Left colon (tissue), 2 donors: ENCODE data around the gene CXCL5. TPM values are rescaled to one million over a fixed set of nuclear protein-coding genes. Genes with fewer than 3 reads are reported as not detected.
A peak's percentile ranks its signal among the peaks of the same experiment; 100 is the strongest.

Experiments used
- ATAC-seq: fragments of 200-7000 bp; cut with Tn5 transposase; one replicate; pipeline ENCODE4 v1.9.1; 2020; ENCODE audit warnings: mild to moderate bottlenecking, moderate library complexity
- DNase-seq, 2 donors: peaks; one replicate each; pipeline ENCODE4 v3.0.0-alpha.2; 2020
- intact Hi-C, 2 donors: fragments of 100-400 bp; cut with DNase I in 1 of 2; cut with micrococcal nuclease in 1 of 2; formaldehyde crosslinking; loops; one replicate each; pipeline versions ENCODE4 v1.11.2 to v1.14.0; 2022; cut with DNase I, micrococcal nuclease
- long read RNA-seq: library from polyadenylated mRNA; unstranded; transcript quantifications from one replicate; pipeline ENCODE4 v2.0.0, GENCODE V29; 2021
- total RNA-seq, 2 donors: library from RNA; stranded (reverse); fragmentation: NEBNext Ultra II Directional; extraction: Animal tissue kit (Norgen Biotek cat#: 25700); gene quantifications; one replicate each; pipeline ENCODE4 v1.2.1, GENCODE V29; 2021
- donor health status: DM: no; HTN: no; CAD: no.
- donor health status: DM: yes; HTN: yes; CAD: no.

CXCL5 gene
- total RNA-seq: under 1 TPM in 1 of 2 donors, not detected in 1; 0.55 TPM
- long read RNA-seq, partial matches to known transcripts: 0 of 2 reads
- long read RNA-seq, other reads (novel, unspliced or antisense): 0 of 2 reads

- intact Hi-C loops: no loop called here
- DNase-seq: no peak
- ATAC-seq: no peak
These were observed at the start of gene CXCL5 for GRCh38 chr4:73998040-73999011. Gene CXCL5 (minus strand): TSS chr4:73998677. CDS start chr4:73998581, 96 bp downstream.

GRCh38 chr4:74047152-74047551 is 48.7 kb upstream of the CXCL5 start:
- intact Hi-C loops: no loop called here
- DNase-seq: no peak
- no peak for ATAC-seq

GRCh38 chr4:74045772-74046171 is 47.3 kb upstream of the CXCL5 start:
- intact Hi-C loops: no loop called here
- ATAC-seq (no peak), DNase-seq (no peak)

DNA sequence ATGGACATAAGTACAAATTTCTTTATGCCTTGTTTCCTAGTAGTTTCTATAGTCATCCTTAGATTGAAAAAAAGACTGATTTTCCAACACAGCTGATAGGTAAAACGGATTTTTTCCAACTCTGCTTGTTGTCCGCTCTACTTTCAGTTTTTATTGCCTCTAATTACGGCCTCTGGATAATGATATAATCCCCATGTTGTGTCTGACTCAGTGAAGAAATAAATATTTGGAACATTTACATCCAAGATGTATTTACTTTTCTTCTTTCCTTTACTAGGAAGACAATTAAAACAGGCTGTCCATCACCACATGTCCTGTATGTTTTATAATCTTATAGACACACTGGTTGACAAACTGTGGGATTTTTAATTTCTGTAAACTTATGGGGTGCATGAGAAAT is 46.8 kb upstream of the CXCL5 start:
- no peak for ATAC-seq
- intact Hi-C loops: no loop called here
- no peak for DNase-seq

DNA sequence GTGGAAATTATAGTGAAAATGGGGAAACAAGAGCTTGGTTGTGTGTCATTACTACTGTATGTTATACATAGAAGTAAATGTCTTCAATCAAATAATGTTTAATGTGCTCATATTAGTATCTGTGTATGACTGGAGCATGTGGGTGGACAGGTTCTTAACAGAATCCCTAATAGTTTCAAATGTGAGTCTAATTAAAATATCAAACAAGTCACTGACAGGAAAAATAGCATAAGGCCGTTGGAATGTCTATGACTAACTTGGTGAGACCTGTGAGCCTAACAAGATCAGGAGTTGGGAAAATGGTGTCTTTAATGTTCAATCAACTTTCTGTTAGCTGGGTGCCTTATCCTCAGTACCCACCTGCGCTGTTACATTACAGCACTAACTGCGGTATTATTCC is 46.2 kb upstream of the CXCL5 start:
- intact Hi-C loops: no loop called here
- DNase-seq (no peak), ATAC-seq (no peak)

DNA sequence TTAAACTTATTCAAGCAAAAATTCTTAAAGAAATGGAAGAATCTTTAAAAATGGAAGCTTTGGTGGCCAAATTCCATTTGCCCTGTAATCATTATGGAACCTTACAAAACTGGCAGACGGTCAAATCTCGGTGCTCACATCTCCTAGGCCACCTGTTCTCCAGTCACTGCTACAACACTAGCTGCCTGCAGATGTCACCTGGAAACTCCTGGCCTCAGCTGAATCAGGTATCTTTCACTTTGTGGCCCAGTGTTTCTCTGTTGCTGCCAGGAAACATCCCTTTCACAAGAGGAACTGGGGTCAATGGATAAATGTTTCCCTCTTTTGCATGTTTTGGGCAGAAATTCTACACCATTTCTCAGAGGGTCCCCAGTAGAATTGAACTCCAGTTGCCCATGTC is 44.2 kb upstream of the CXCL5 start:
- intact Hi-C loops: no loop called here
- DNase-seq: peak in 1 of 2 donors; percentile 59
- peak; percentile 60 for ATAC-seq

DNA sequence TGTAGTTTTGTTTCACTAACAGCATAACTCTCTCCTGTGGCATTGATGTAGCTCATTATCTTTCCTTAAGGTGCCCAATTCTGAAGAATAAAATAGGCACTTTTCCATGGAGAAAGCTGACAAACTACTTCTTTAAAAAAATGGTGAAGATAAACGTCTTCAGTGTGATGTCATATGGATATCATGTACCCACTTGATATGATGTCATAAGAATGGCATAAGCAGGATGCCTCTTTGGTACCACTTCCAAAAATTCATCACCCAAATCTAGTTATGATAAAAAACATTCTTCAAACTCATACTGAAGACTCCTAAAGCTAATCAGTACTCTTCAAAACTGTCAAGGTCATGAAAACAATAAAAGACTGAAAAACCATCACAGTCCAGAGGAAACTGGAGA is 42.9 kb upstream of the CXCL5 start:
- intact Hi-C loops: no loop called here
- no peak for ATAC-seq
- no peak for DNase-seq

GRCh38 chr4:74039315-74039763 is 40.9 kb upstream of the CXCL5 start:
- intact Hi-C loops: no loop called here

GRCh38 chr4:74038425-74039314 is 40.2 kb upstream of the CXCL5 start, which contains the start of gene CXCL3:
Gene CXCL3 (minus strand): TSS chr4:74038689. CDS start chr4:74038611, 78 bp downstream.
- ATAC-seq (peak; percentile 88), DNase-seq (peak; percentile 88 to 91)
- intact Hi-C loops: no loop called here

More at GRCh38 chr4:74039315-74039763, 40.9 kb upstream of the CXCL5 start:
- no peak for ATAC-seq
- DNase-seq: no peak

DNA sequence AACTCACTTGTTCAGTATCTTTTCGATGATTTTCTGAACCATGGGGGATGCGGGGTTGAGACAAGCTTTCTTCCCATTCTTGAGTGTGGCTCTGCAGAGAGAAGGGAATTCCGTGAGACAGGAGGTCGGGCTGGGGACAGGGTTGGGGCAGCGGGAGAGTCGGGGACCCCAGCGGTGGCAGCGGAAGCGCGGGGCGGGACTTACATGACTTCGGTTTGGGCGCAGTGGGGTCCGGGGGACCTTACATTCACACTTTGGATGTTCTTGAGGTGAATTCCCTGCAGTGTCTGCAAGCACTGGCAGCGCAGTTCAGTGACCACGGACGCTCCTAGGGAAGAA is 39.6 kb upstream of the CXCL5 start:
- intact Hi-C loops: no loop called here
- peak; percentile 18 for ATAC-seq
- DNase-seq: peak in 1 of 2 donors; percentile 46

DNA sequence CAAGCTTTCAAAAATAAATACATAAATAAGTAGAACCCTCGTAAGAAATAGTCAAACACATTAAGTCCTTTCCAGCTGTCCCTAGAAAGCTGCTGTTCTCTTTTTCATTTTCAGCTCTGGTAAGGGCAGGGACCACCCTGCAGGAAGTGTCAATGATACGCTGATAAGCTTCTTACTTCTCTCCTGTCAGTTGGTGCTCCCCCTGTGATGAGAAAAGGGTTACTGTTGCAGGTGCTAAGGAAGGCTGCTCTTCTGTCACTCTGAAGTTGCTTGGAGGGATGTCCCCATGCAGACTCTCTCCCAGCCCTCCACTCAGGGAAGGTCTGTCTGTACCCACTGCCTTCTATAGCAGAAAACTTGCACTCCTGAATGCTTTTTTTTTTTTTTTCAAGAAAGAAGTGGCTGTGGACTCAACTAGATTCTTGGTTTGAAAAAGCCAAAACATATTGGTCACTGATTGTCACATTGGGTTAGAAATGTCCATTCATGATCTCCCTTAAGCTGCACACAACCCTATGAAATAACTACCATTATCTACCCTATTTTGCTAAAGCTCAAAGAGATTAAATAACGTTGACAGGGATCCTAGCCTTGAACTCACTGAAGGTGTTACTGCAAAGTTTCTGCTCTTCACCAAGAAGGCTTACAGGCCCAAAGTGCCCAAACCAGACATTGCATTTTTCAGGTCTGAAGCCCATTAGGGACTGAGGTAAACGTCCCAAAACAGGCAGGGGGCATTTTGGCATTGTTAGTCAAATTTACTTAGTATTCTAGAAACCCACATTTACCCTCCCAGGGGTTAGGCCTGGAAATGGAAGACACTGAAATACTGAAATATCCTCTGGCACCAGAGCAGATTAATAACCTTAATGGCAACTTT is 38.8 kb upstream of the CXCL5 start:
- intact Hi-C loops: no loop called here
- DNase-seq: no peak

GRCh38 chr4:74033739-74034138 is 35.3 kb upstream of the CXCL5 start:
- no peak for DNase-seq
- intact Hi-C loops: no loop called here
- peak; percentile 44 for ATAC-seq

More for the DNA sequence above, 38.8 kb upstream of the CXCL5 start:
- ATAC-seq: no peak

DNA sequence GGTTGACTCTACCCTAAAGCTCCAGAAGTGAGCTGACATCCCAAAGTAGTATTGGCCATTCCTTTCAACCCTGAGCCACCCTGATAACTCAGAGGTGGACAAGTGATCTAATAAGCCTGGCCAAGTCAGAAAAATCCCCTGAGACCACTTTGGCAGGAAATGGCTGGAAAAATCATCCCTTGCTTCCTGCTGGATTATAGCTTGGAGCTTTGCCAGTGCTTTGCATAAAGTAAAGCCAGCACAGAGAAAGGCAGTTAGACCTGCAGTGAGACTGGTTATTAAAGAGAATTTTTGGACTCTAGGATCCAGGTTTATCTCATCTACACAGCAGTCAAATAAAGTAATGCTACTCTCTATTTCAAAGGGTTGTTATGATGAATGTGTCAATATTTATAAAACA is 33.6 kb upstream of the CXCL5 start:
- DNase-seq: no peak
- intact Hi-C loops: no loop called here
- peak; percentile 80 for ATAC-seq

GRCh38 chr4:74031576-74031975 is 33.1 kb upstream of the CXCL5 start:
- ATAC-seq (peak; percentile 25), DNase-seq (no peak)
- intact Hi-C loops: no loop called here

- intact Hi-C loops: no loop called here
These were observed 31.8 kb upstream of the CXCL5 start for GRCh38 chr4:74030285-74030684.

GRCh38 chr4:74028504-74028903 is 30.0 kb upstream of the CXCL5 start:
- ATAC-seq: no peak
- intact Hi-C loops: no loop called here

More at GRCh38 chr4:74030285-74030684, 31.8 kb upstream of the CXCL5 start:
- no peak for DNase-seq
- ATAC-seq: peak; percentile 54

DNA sequence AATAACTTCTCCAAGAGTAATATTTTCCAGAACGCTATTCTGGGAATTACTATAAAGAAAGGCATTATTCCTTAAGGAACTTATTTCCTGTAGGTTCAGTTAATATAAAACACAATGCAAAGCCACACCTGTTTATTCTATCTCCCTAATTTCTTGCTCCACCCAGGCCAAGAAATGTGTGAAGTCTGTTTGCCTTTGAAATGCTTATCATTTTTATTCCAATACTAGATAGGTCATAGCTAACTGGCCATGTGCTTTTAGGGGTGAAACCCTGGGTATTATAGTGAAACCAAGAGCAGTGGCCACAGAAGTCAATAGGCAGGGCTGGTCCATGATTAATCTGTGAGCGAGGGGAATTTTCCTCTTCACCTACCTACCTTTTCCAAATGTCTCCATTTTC is 25.2 kb upstream of the CXCL5 start:
- DNase-seq: peak in 1 of 2 donors; percentile 30
- peak; percentile 97 for ATAC-seq
- intact Hi-C loops: no loop called here

More at GRCh38 chr4:74028504-74028903, 30.0 kb upstream of the CXCL5 start:
- DNase-seq: no peak

GRCh38 chr4:74021601-74022000 is 23.1 kb upstream of the CXCL5 start:
- ATAC-seq (peak; percentile 35), DNase-seq (no peak)
- intact Hi-C loops: no loop called here
